DND-41 (cell line): ENCODE data around the gene SCAPER.

Experiments used
- ATAC-seq: fragments of 200-7000 bp; cut with Tn5 transposase; 3 replicates; pipeline ENCODE4 v1.9.1; 2021; ENCODE audit warnings: low read depth; ENCODE audit not compliant: insufficient read depth
- DNase-seq: peaks from one replicate; pipeline ENCODE4 v3.0.0-alpha.2; 2020
- H2AFZ ChIP-seq: 2 replicates; pipeline ENCODE4 v1.6.0; 2012; ENCODE audit warnings: low read depth, low read length
- H3K27ac ChIP-seq: 2 replicates; pipeline ENCODE4 v1.5.1; 2012; ENCODE audit warnings: low read length, inconsistent platforms
- H3K27me3 ChIP-seq: fragments of 200-600 bp; sonication (generic); 2 replicates; pipeline ENCODE4 v1.6.0; 2012; ENCODE audit warnings: low read length, mild to moderate bottlenecking, inconsistent platforms; ENCODE audit not compliant: insufficient read depth, poor library complexity
- H3K36me3 ChIP-seq: 2 replicates; pipeline ENCODE4 v1.5.1; 2012; ENCODE audit warnings: low read length, inconsistent platforms; ENCODE audit not compliant: insufficient read depth
- H3K4me1 ChIP-seq: 2 replicates; pipeline ENCODE4 v1.5.1; 2012; ENCODE audit warnings: mild to moderate bottlenecking, low read length; ENCODE audit not compliant: insufficient read depth
- H3K4me2 ChIP-seq: 2 replicates; pipeline ENCODE4 v1.6.0; 2012; ENCODE audit warnings: mild to moderate bottlenecking, moderate library complexity, low read length, inconsistent platforms; ENCODE audit not compliant: insufficient read depth
- H3K4me3 ChIP-seq, 2 experiments: fragments of 200-600 bp in 1 of 2; shearing (Covaris generic) in 1 of 2; 2 replicates each; pipeline ENCODE4 v1.5.1; 2012 to 2016; ENCODE audit warnings: inconsistent platforms in 2 of 2, low read length in 2 of 2, mild to moderate bottlenecking in 2 of 2, low read depth in 1 of 2, moderate library complexity in 1 of 2
- H3K79me2 ChIP-seq: 2 replicates; pipeline ENCODE4 v1.6.0; 2012; ENCODE audit warnings: low read length, inconsistent platforms; ENCODE audit not compliant: insufficient read depth
- H3K9ac ChIP-seq: 2 replicates; pipeline ENCODE4 v1.6.0; 2012; ENCODE audit warnings: low read depth, mild to moderate bottlenecking, inconsistent platforms, low read length, moderate library complexity
- H3K9me3 ChIP-seq: 2 replicates; pipeline ENCODE4 v1.5.1; 2012; ENCODE audit warnings: low read length, moderate library complexity, mild to moderate bottlenecking, inconsistent platforms; ENCODE audit not compliant: insufficient read depth, severe bottlenecking
- H4K20me1 ChIP-seq: 2 replicates; pipeline ENCODE4 v1.6.0; 2012; ENCODE audit warnings: low read length; ENCODE audit not compliant: insufficient read depth
- CTCF ChIP-seq: IDR thresholded peaks from 2 replicates; pipeline ENCODE4 v1.5.1; 2012; ENCODE audit warnings: borderline replicate concordance, low read length, moderate library complexity, mild to moderate bottlenecking; ENCODE audit not compliant: poor library complexity, severe bottlenecking; ENCODE audit errors: extremely low read depth
- EZH2 ChIP-seq: IDR thresholded peaks from 3 replicates; pipeline ENCODE4 v1.6.1; 2012; ENCODE audit warnings: borderline replicate concordance, low read depth, mild to moderate bottlenecking, moderate library complexity, low read length, inconsistent platforms; ENCODE audit not compliant: severe bottlenecking

SCAPER gene

GRCh38 chr15:76312540-76313174, 592.5 kb downstream of the SCAPER start:
- Histone ChIP-seq H3K36me3 (no peaks in the 10 kb centered on the region), H4K20me1 (peaks cover 7% of the 10 kb centered on the region; the same call in 1 of the 2 replicates), H2AFZ (no peak overlapping the region; the same call in 1 of the 2 replicates), H3K4me3 (no peak overlapping the region), H3K27me3 (no peaks in the 10 kb centered on the region), H3K4me1 (peaks cover 26% of the 10 kb centered on the region), H3K27ac (no peak overlapping the region), H3K79me2 (peaks cover 34% of the 10 kb centered on the region), H3K4me2 (no peak overlapping the region), H3K9me3 (no peaks in the 10 kb centered on the region), H3K9ac (no peak overlapping the region)
- no peak for DNase-seq
- no peak for ATAC-seq
- TF ChIP-seq EZH2: no peak
- no peak for TF ChIP-seq CTCF

GRCh38 chr15:76311100-76311953, 593.8 kb downstream of the SCAPER start, which contains the start of gene ETFA:
TSS of gene ETFA (minus strand) at chr15:76311469. CDS start at chr15:76311388, 81 bp downstream.
- TF ChIP-seq CTCF: no peak
- no peak for TF ChIP-seq EZH2
- H4K20me1 ChIP-seq: peaks cover 7% of the 10 kb centered on the region; the same call in 1 of the 2 replicates
- H3K27me3 ChIP-seq: no peaks in the 10 kb centered on the region
- H2AFZ ChIP-seq: peak within 1 kb of the TSS; percentile 75
- DNase-seq (peak; percentile 93), ATAC-seq (peak; percentile 99)
- no peaks in the 10 kb centered on the region for H3K36me3 ChIP-seq
- peak within 1 kb of the TSS; percentile 47 to 70 for H3K4me3 ChIP-seq
- no peaks in the 10 kb centered on the region for H3K9me3 ChIP-seq
- peaks cover 26% of the 10 kb centered on the region for H3K4me1 ChIP-seq
- H3K4me2 ChIP-seq: peak within 1 kb of the TSS; percentile 86
- H3K79me2 ChIP-seq: peaks cover 47% of the 10 kb centered on the region
- peak within 1 kb of the TSS; percentile 68 for H3K9ac ChIP-seq
- peak within 1 kb of the TSS; percentile 79 for H3K27ac ChIP-seq

- Histone ChIP-seq H3K27ac (peak overlapping the region; percentile 67), H2AFZ (peak overlapping the region; percentile 75)
- peak; percentile 5 for ATAC-seq
These were observed 594.6 kb downstream of the SCAPER start for GRCh38 chr15:76310475-76311099.

More at GRCh38 chr15:76310475-76311099, 594.6 kb downstream of the SCAPER start:
- DNase-seq: no peak
- H3K27me3 ChIP-seq: no peaks in the 10 kb centered on the region
- H3K9ac ChIP-seq: peak overlapping the region; percentile 68
- peaks cover 7% of the 10 kb centered on the region; the same call in 1 of the 2 replicates for H4K20me1 ChIP-seq
- peak overlapping the region; percentile 86 for H3K4me2 ChIP-seq
- peaks cover 26% of the 10 kb centered on the region for H3K4me1 ChIP-seq
- TF ChIP-seq EZH2 (no peak), CTCF (no peak)
- peaks cover 54% of the 10 kb centered on the region for H3K79me2 ChIP-seq
- peak overlapping the region; percentile 47 to 70 for H3K4me3 ChIP-seq
- no peaks in the 10 kb centered on the region for H3K36me3 ChIP-seq
- H3K9me3 ChIP-seq: no peaks in the 10 kb centered on the region
